Measurements from ENCODE around the gene UGDH.

GRCh38 chr4:39452860-39453587, 74.2 kb downstream of the UGDH start:
- TF ChIP-seq CTCF (IDR thresholded peaks at IDR 0.05; ENCODE audit: low read depth, low read length, poor library complexity, severe bottlenecking) = no peak
- TF ChIP-seq EZH2phosphoT487 (IDR thresholded peaks at IDR 0.05; ENCODE audit: borderline replicate concordance, low read length) = no peak

All from DOHH2 (cell line).